IMR-90 (cell line): ENCODE results near the gene SLC44A1. TPM values are rescaled to one million over a fixed set of nuclear protein-coding genes. Genes with fewer than 3 reads are reported as not detected.

Source experiments
- ATAC-seq: fragments of 200-7000 bp; cut with Tn5 transposase; 2 replicates; pipeline ENCODE4 v1.9.1; 2020; ENCODE audit warnings: low read depth, mild to moderate bottlenecking, moderate library complexity
- BruUV-seq: library from RNA; stranded (reverse); fragments of 400-500 nt; replicated peaks from 2 replicates; lab custom pipeline; 2021; lab: Mats Ljungman, UMichigan
- CTCF ChIA-PET: fragments of 300-600 bp; formaldehyde crosslinking; extraction: SDS; loops from one replicate; lab custom pipeline; 2021; ENCODE audit warnings: antibody characterized with exemption; lab: Yijun Ruan, JAX
- POLR2A ChIA-PET: fragments of 300-600 bp; sonication (Branson Sonifier 250); formaldehyde crosslinking; loops from one replicate; lab custom pipeline; 2022; ENCODE audit warnings: antibody characterized with exemption; ENCODE audit not compliant: unreplicated experiment; lab: Charles Lee
- DNase-seq: peaks from one replicate; pipeline ENCODE4 v3.0.0; 2013
- H2AFZ ChIP-seq: replicated peaks from 2 replicates; pipeline ENCODE3; 2013; ENCODE audit warnings: low read length, mild to moderate bottlenecking; ENCODE audit not compliant: poor library complexity
- H2AK5ac ChIP-seq: 2 replicates; pipeline ENCODE4 v1.6.1; 2013; ENCODE audit warnings: low read depth, low read length, inconsistent platforms
- H2AK9ac ChIP-seq: replicated peaks from 2 replicates; pipeline ENCODE3; 2013; ENCODE audit warnings: mild to moderate bottlenecking, low read depth, low read length, moderate library complexity; ENCODE audit not compliant: poor library complexity
- H2BK120ac ChIP-seq: 2 replicates; pipeline ENCODE4 v1.6.1; 2013; ENCODE audit warnings: low read depth, low read length, inconsistent platforms
- H2BK15ac ChIP-seq: 3 replicates; pipeline ENCODE4 v1.6.1; 2013; ENCODE audit warnings: low read depth, low read length, inconsistent platforms
- H2BK20ac ChIP-seq: 2 replicates; pipeline ENCODE4 v1.6.1; 2013; ENCODE audit warnings: low read depth, mild to moderate bottlenecking, inconsistent platforms, low read length, moderate library complexity
- H2BK5ac ChIP-seq: 2 replicates; pipeline ENCODE4 v1.6.1; 2013; ENCODE audit warnings: mild to moderate bottlenecking, low read depth, low read length, inconsistent platforms; ENCODE audit not compliant: poor library complexity, severe bottlenecking
- H3K14ac ChIP-seq: replicated peaks from 2 replicates; pipeline ENCODE4 v1.6.1; 2013; ENCODE audit warnings: low read depth, low read length, inconsistent platforms
- H3K18ac ChIP-seq: 2 replicates; pipeline ENCODE4 v1.6.1; 2013; ENCODE audit warnings: low read depth, low read length, control low read depth
- H3K23ac ChIP-seq: 2 replicates; pipeline ENCODE4 v1.6.1; 2013; ENCODE audit warnings: low read depth, low read length, inconsistent platforms
- H3K27ac ChIP-seq: 2 replicates; pipeline ENCODE4 v1.5.1; 2013; ENCODE audit warnings: mild to moderate bottlenecking, control low read depth, low read length; ENCODE audit not compliant: insufficient read depth
- H3K27me3 ChIP-seq: 2 replicates; pipeline ENCODE4 v1.6.1; 2013; ENCODE audit warnings: low read length; ENCODE audit not compliant: control insufficient read depth, insufficient read depth
- H3K36me3 ChIP-seq: 2 replicates; pipeline ENCODE4 v1.6.1; 2013; ENCODE audit warnings: low read length, mixed read lengths; ENCODE audit not compliant: control insufficient read depth, insufficient read depth
- H3K4ac ChIP-seq: 2 replicates; pipeline ENCODE4 v1.6.1; 2013; ENCODE audit warnings: low read depth, low read length, inconsistent platforms
- H3K4me1 ChIP-seq: 2 replicates; pipeline ENCODE4 v1.6.1; 2013; ENCODE audit warnings: low read length, mixed read lengths; ENCODE audit not compliant: control insufficient read depth, insufficient read depth
- H3K4me2 ChIP-seq: 2 replicates; pipeline ENCODE4 v1.6.1; 2013; ENCODE audit warnings: low read depth, mild to moderate bottlenecking, control low read depth, low read length, moderate library complexity
- H3K4me3 ChIP-seq: 2 replicates; pipeline ENCODE4 v1.5.1; 2013; ENCODE audit warnings: low read depth, mild to moderate bottlenecking, control low read depth, low read length, moderate library complexity; ENCODE audit not compliant: insufficient read depth
- H3K56ac ChIP-seq: 2 replicates; pipeline ENCODE4 v1.6.1; 2013; ENCODE audit warnings: low read length, inconsistent platforms; ENCODE audit not compliant: insufficient read depth; ENCODE audit errors: extremely low read depth
- H3K79me1 ChIP-seq, 2 experiments: 2 replicates each; pipeline ENCODE4 v1.6.1; 2013; ENCODE audit warnings: low read length in 2 of 2, inconsistent platforms in 1 of 2, low read depth in 1 of 2
- H3K9ac ChIP-seq: 2 replicates; pipeline ENCODE4 v1.6.1; 2013; ENCODE audit warnings: low read depth, low read length, control low read depth
- H3K9me1 ChIP-seq: 2 replicates; pipeline ENCODE4 v1.6.1; 2013; ENCODE audit warnings: low read length, inconsistent platforms; ENCODE audit not compliant: insufficient read depth
- H3K9me3 ChIP-seq: 2 replicates; pipeline ENCODE4 v1.6.1; 2013; ENCODE audit warnings: low read length; ENCODE audit not compliant: control insufficient read depth, insufficient read depth
- H4K20me1 ChIP-seq: 2 replicates; pipeline ENCODE4 v1.6.1; 2013; ENCODE audit warnings: low read length, inconsistent platforms; ENCODE audit not compliant: insufficient read depth
- H4K5ac ChIP-seq: 2 replicates; pipeline ENCODE4 v1.6.1; 2013; ENCODE audit warnings: mild to moderate bottlenecking, low read depth, low read length, control low read depth
- H4K8ac ChIP-seq, 2 experiments: 2 replicates each; pipeline ENCODE4 v1.6.1; 2013; ENCODE audit warnings: low read depth in 2 of 2, low read length in 2 of 2, control low read depth in 1 of 2, inconsistent platforms in 1 of 2
- H4K91ac ChIP-seq: 2 replicates; pipeline ENCODE4 v1.6.1; 2013; ENCODE audit warnings: low read depth, low read length, inconsistent platforms; ENCODE audit not compliant: insufficient read depth
- CEBPB ChIP-seq: IDR thresholded peaks from 2 replicates; pipeline ENCODE4 v1.6.1; 2012; ENCODE audit warnings: low read depth, low read length, improper control_type of control experiment
- CTCF ChIP-seq: conservative IDR thresholded peaks from 2 replicates; pipeline ENCODE4 v1.5.1; 2012; ENCODE audit warnings: mild to moderate bottlenecking, low read depth, low read length, improper control_type of control experiment
- ELK1 ChIP-seq: fragments of 150-350 bp; IDR thresholded peaks from 2 replicates; pipeline ENCODE4 v1.6.1; 2016; ENCODE audit warnings: low read depth, mild to moderate bottlenecking, low read length, moderate library complexity, borderline replicate concordance
- FOS ChIP-seq: fragments of 150-350 bp; IDR thresholded peaks from 2 replicates; pipeline ENCODE4 v1.6.1; 2016; ENCODE audit warnings: low read depth, low read length
- MAFK ChIP-seq: IDR thresholded peaks from 2 replicates; pipeline ENCODE4 v1.6.1; 2012; ENCODE audit warnings: low read depth, low read length, improper control_type of control experiment
- MAZ ChIP-seq: IDR thresholded peaks from 2 replicates; pipeline ENCODE4 v1.6.1; 2012; ENCODE audit warnings: low read depth, mild to moderate bottlenecking, low read length, improper control_type of control experiment, moderate library complexity, borderline replicate concordance
- MXI1 ChIP-seq: IDR thresholded peaks from 2 replicates; pipeline ENCODE4 v1.6.1; 2012; ENCODE audit warnings: low read depth, mild to moderate bottlenecking, low read length, moderate library complexity, borderline replicate concordance
- NFE2L2 ChIP-seq: fragments of 150-350 bp; IDR thresholded peaks from 2 replicates; pipeline ENCODE4 v1.6.1; 2016; ENCODE audit warnings: low read depth, mild to moderate bottlenecking, low read length
- POLR2A ChIP-seq: IDR thresholded peaks from 2 replicates; pipeline ENCODE4 v1.6.1; 2012; ENCODE audit warnings: mild to moderate bottlenecking, low read depth, low read length
- RAD21 ChIP-seq: IDR thresholded peaks from 2 replicates; pipeline ENCODE4 v1.6.1; 2012; ENCODE audit warnings: low read length, improper control_type of control experiment
- RCOR1 ChIP-seq: IDR thresholded peaks from 2 replicates; pipeline ENCODE4 v1.6.1; 2012; ENCODE audit warnings: mild to moderate bottlenecking, low read length, improper control_type of control experiment; ENCODE audit not compliant: insufficient replicate concordance
- RFX5 ChIP-seq: IDR thresholded peaks from 2 replicates; pipeline ENCODE4 v1.8.0; 2012; ENCODE audit warnings: low read depth, mild to moderate bottlenecking, low read length, moderate library complexity
- SMC3 ChIP-seq: fragments of 150-350 bp; IDR thresholded peaks from 2 replicates; pipeline ENCODE4 v1.6.1; 2016; ENCODE audit warnings: low read depth, mild to moderate bottlenecking, antibody characterized with exemption, low read length, moderate library complexity
- USF2 ChIP-seq: fragments of 150-350 bp; IDR thresholded peaks from 2 replicates; pipeline ENCODE4 v1.6.1; 2017; ENCODE audit warnings: mild to moderate bottlenecking, antibody characterized with exemption, low read length, low read depth
- WGBS, 2 experiments: methylation state at CpG; one replicate each; pipeline versions ENCODE4 v1.1.5 to v1.1.7; 2013; ENCODE audit warnings: missing lambda C conversion rate in 2 of 2; ENCODE audit not compliant: insufficient read length in 1 of 2; ENCODE audit errors: extremely low coverage in 2 of 2; 5-methylcytosine and 5-hydroxymethylcytosine counted together
- dilution Hi-C: fragments of 300-500 bp; cut with HindIII; formaldehyde crosslinking; loops from one replicate; pipeline ENCODE4 v1.14.3; 2018; ENCODE audit warnings: low sequenced_read_pairs; ENCODE audit not compliant: unreplicated experiment
- in situ Hi-C: fragments of 300-500 bp; cut with MboI; formaldehyde crosslinking; loops from 3 replicates; pipeline ENCODE4 v1.14.3; 2019; ENCODE audit warnings: low sequenced_read_pairs, inconsistent platforms, mixed read lengths
- intact Hi-C: fragments of 100-400 bp; cut with micrococcal nuclease; formaldehyde crosslinking; loops from 2 replicates; pipeline ENCODE4 v1.10.0; 2022
- polyA plus RNA-seq, 3 experiments: library from polyadenylated mRNA; depleted of rRNA; stranded (reverse); fragments of >200 nt; gene quantifications; 2 replicates each; pipeline ENCODE4 v1.2.3, GENCODE V29; 2012; ENCODE audit warnings: low replicate concordance in 1 of 3
- total RNA-seq: library from RNA; depleted of rRNA; stranded (reverse); fragments of >200 nt; gene quantifications from 2 replicates; pipeline ENCODE4 v1.2.3, GENCODE V29; 2012

Gene SLC44A1
- total and polyA plus RNA-seq, 2 of the 4 experiments (the other 2 are of a cell fraction), result 5.2 to 21.7 TPM

- Histone ChIP-seq H3K18ac (no peak overlapping the region), H3K4me3 (no peak overlapping the region), H3K9ac (no peak overlapping the region), H2BK5ac (no peak overlapping the region), H3K56ac (no peak overlapping the region), H4K5ac (no peak overlapping the region), H2AFZ (no peak overlapping the region), H3K79me1 (peaks cover 0 to 8% of the 10 kb centered on the region in 2 experiments; a peak in 2 of 4 replicates), H3K36me3 (peaks cover 2% of the 10 kb centered on the region; the same call in 1 of the 2 replicates), H3K4ac (no peak overlapping the region), H3K27me3 (no peaks in the 10 kb centered on the region), H4K8ac (no peak overlapping the region), H4K91ac (no peak overlapping the region), H3K27ac (no peak overlapping the region), H3K9me1 (no peaks in the 10 kb centered on the region), H4K20me1 (no peaks in the 10 kb centered on the region), H3K4me1 (peaks cover 4% of the 10 kb centered on the region), H2AK5ac (no peak overlapping the region), H2BK120ac (no peak overlapping the region), H3K23ac (no peak overlapping the region), H3K9me3 (no peaks in the 10 kb centered on the region), H3K4me2 (no peak overlapping the region), H2AK9ac (no peak overlapping the region), H2BK15ac (no peak overlapping the region), H3K14ac (no peak overlapping the region), H2BK20ac (no peak overlapping the region)
- no CpG with 5 or more reads among the region's 5 CpGs for WGBS, 2 experiments
- in situ Hi-C loops (no loop called here), intact Hi-C loops (no loop called here), dilution Hi-C loops (no loop called here)
- TF ChIP-seq FOS, result no peak
- TF ChIP-seq RAD21, result no peak
- no peak for TF ChIP-seq ELK1
- no peak for TF ChIP-seq RFX5
- no peak for TF ChIP-seq MXI1
- TF ChIP-seq NFE2L2, result no peak
- TF ChIP-seq CTCF, result no peak
- no peak for TF ChIP-seq SMC3
- no peak for TF ChIP-seq MAFK
- no peak for TF ChIP-seq RCOR1
- TF ChIP-seq CEBPB, result no peak
- no peak for TF ChIP-seq MAZ
- TF ChIP-seq POLR2A, result no peak
- TF ChIP-seq USF2, result no peak
- no peak for DNase-seq
- ATAC-seq, result no peak
- ChIA-PET POLR2A (no interaction called here), CTCF (no interaction called here)
- no TSS peak for BruUV-seq
Measured at GRCh38 chr9:105306351-105307140, 62.1 kb downstream of the SLC44A1 start.
